Measurements from ENCODE around the gene FEV.

DNA sequence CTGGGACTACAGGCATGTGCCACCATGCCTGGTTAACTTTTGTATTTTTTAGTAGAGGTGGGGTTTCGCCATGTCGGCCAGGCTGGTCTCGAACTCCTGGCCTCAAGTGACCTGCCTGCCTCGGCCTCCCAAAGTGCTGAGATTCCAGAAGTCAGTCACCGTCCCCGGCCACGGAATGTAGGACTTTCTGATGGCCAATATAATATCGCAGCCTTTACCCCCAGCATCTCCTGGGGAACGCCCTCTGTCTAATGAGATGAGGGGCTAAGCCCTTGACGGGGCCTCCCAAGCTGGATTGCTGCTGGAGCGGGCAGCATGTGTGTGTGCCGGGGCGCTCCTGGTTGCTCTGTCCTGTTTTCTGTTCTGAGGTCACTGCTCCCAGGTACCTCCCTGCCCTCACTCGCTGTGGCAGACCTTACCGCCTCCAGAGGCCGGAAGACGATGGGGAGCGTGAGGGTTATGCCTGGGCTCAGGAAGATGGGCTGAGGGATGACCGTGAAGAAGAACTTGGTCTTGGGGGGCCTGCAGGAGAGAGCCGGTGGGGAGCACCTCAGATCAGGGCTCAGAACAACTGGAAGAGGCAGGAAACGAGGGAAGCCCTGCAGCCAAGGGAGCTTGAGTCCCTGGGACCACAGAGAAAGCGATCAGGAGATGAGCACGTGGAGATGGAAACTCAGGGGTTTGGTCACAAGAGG is 47.2 kb upstream of the FEV start:
- TF ChIP-seq, protein P1, sequence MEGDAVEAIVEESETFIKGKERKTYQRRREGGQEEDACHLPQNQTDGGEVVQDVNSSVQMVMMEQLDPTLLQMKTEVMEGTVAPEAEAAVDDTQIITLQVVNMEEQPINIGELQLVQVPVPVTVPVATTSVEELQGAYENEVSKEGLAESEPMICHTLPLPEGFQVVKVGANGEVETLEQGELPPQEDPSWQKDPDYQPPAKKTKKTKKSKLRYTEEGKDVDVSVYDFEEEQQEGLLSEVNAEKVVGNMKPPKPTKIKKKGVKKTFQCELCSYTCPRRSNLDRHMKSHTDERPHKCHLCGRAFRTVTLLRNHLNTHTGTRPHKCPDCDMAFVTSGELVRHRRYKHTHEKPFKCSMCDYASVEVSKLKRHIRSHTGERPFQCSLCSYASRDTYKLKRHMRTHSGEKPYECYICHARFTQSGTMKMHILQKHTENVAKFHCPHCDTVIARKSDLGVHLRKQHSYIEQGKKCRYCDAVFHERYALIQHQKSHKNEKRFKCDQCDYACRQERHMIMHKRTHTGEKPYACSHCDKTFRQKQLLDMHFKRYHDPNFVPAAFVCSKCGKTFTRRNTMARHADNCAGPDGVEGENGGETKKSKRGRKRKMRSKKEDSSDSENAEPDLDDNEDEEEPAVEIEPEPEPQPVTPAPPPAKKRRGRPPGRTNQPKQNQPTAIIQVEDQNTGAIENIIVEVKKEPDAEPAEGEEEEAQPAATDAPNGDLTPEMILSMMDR (IDR thresholded peaks at IDR 0.05; ENCODE audit: poor library complexity): no peak
- TF ChIP-seq EZH2 (IDR thresholded peaks at IDR 0.05; ENCODE audit: borderline replicate concordance): no peak

Data from hepatocyte (in vitro differentiated cells).